GM12878 (cell line): ENCODE data around the gene IFT122. TPM values are rescaled to one million over a fixed set of nuclear protein-coding genes. Genes with fewer than 3 reads are reported as not detected.

Source experiments
- ATAC-seq: fragments of 200-7000 bp; cut with Tn5 transposase; 3 replicates; pipeline ENCODE4 v1.9.1; 2020; ENCODE audit warnings: mild to moderate bottlenecking, moderate library complexity
- BruUV-seq: library from RNA; stranded (reverse); fragments of 400-500 nt; replicated peaks from 2 replicates; lab custom pipeline; 2021; lab: Mats Ljungman, UMichigan
- CTCF ChIA-PET: fragments of 300-600 bp; sonication (Branson Sonifier 250); formaldehyde crosslinking; extraction: SDS; loops from one replicate; lab custom pipeline; 2021; ENCODE audit warnings: inconsistent platforms; lab: Yijun Ruan, JAX
- POLR2A ChIA-PET: fragments of 350-600 bp; formaldehyde crosslinking; extraction: SDS; loops from one replicate; lab custom pipeline; 2021; ENCODE audit warnings: inconsistent platforms; lab: Charles Lee
- RAD21 ChIA-PET: fragments of 300-600 bp; sonication (Branson Sonifier 250); formaldehyde crosslinking; loops from one replicate; lab custom pipeline; 2023; ENCODE audit warnings: antibody characterized with exemption; ENCODE audit not compliant: unreplicated experiment; lab: Charles Lee
- SMC1A ChIA-PET: fragments of 300-600 bp; sonication (Branson Sonifier 250); formaldehyde crosslinking; loops from one replicate; lab custom pipeline; 2023; ENCODE audit not compliant: unreplicated experiment, uncharacterized antibody; lab: Charles Lee
- DNase-seq: peaks from one replicate; pipeline ENCODE4 v3.0.0-alpha.2; 2011; ENCODE audit warnings: low read depth, low spot score
- FAIRE-seq: peaks from 3 replicates; lab custom pipeline; 2011; peaks lifted over from hg19 to GRCh38; lab: Jason Lieb, UNC
- H2AFZ ChIP-seq: 2 replicates; pipeline ENCODE4 v1.6.0; 2011; ENCODE audit warnings: low read depth, low read length, control low read depth; ENCODE audit not compliant: control insufficient read depth
- H3K27ac ChIP-seq: 2 replicates; pipeline ENCODE4 v1.5.1; 2011; ENCODE audit warnings: control low read depth; ENCODE audit not compliant: control insufficient read depth, insufficient read depth
- H3K27me3 ChIP-seq, 2 experiments: replicated peaks in 1 of 2; 2 replicates each; pipeline versions ENCODE4 v1.6.0 to v1.6.1; 2011; ENCODE audit warnings: low read length in 1 of 2; ENCODE audit not compliant: control insufficient read depth in 2 of 2, insufficient read depth in 2 of 2
- H3K36me3 ChIP-seq, 2 experiments: 2 replicates each; pipeline ENCODE4 v1.5.1; 2011; ENCODE audit warnings: low read length in 1 of 2; ENCODE audit not compliant: control insufficient read depth in 2 of 2, insufficient read depth in 2 of 2
- H3K4me1 ChIP-seq: 2 replicates; pipeline ENCODE4 v1.6.1; 2011; ENCODE audit warnings: mild to moderate bottlenecking, low read length, moderate library complexity, mixed read lengths; ENCODE audit not compliant: control insufficient read depth, insufficient read depth
- H3K4me2 ChIP-seq: 2 replicates; pipeline ENCODE4 v1.6.0; 2011; ENCODE audit warnings: control low read depth; ENCODE audit not compliant: control insufficient read depth, insufficient read depth
- H3K4me3 ChIP-seq: fragments of 200-600 bp; sonication (generic); 2 replicates; pipeline ENCODE4 v1.5.1; 2016
- H3K79me2 ChIP-seq: 2 replicates; pipeline ENCODE4 v1.6.0; 2011; ENCODE audit warnings: low read length; ENCODE audit not compliant: control insufficient read depth, insufficient read depth
- H3K9ac ChIP-seq: 2 replicates; pipeline ENCODE4 v1.8.0; 2011; ENCODE audit warnings: low read length, control low read depth, mixed read lengths; ENCODE audit not compliant: control insufficient read depth, insufficient read depth
- H3K9me3 ChIP-seq: replicated peaks from 3 replicates; pipeline ENCODE4 v1.5.1; 2011; ENCODE audit warnings: mild to moderate bottlenecking, low read length; ENCODE audit not compliant: control insufficient read depth, insufficient read depth
- H4K20me1 ChIP-seq: 2 replicates; pipeline ENCODE4 v1.6.0; 2011; ENCODE audit not compliant: control insufficient read depth, insufficient read depth
- EED ChIP-seq: sonication (generic); IDR thresholded peaks from 2 replicates; pipeline ENCODE4 v1.6.1; 2016; ENCODE audit warnings: antibody characterized with exemption, low read depth
- HDAC2 ChIP-seq: fragments of 200-600 bp; sonication (generic); IDR thresholded peaks from 2 replicates; pipeline ENCODE4 v1.6.1; 2017
- HDAC6 ChIP-seq: fragments of 200-600 bp; sonication (generic); IDR thresholded peaks from one replicate; pipeline ENCODE4 v1.8.0; 2017; ENCODE audit warnings: antibody characterized with exemption; ENCODE audit not compliant: unreplicated experiment
- IKZF1 ChIP-seq: fragments of 450-650 bp; conservative IDR thresholded peaks from 2 replicates; pipeline ENCODE4 v1.6.1; 2017; ENCODE audit warnings: antibody characterized with exemption, mild to moderate bottlenecking
- IKZF2 ChIP-seq, 2 experiments: fragments of 450-650 bp; IDR thresholded peaks; 2 replicates each; pipeline ENCODE4 v1.6.1; 2017; ENCODE audit warnings: mild to moderate bottlenecking in 2 of 2, moderate library complexity in 2 of 2
- IRF4 ChIP-seq: IDR thresholded peaks from 2 replicates; pipeline ENCODE4 v1.6.1; 2011; ENCODE audit warnings: low read depth, low read length
- JUNB ChIP-seq: IDR thresholded peaks from 2 replicates; pipeline ENCODE4 v1.6.1; 2016; ENCODE audit warnings: antibody characterized with exemption, mild to moderate bottlenecking
- MEF2B ChIP-seq: fragments of 450-650 bp; IDR thresholded peaks from 2 replicates; pipeline ENCODE4 v1.6.1; 2018; ENCODE audit warnings: mild to moderate bottlenecking, moderate library complexity; ENCODE audit not compliant: partially characterized antibody, poor library complexity, severe bottlenecking
- MYB ChIP-seq: fragments of 150-350 bp; IDR thresholded peaks from 2 replicates; pipeline ENCODE4 v1.6.1; 2014; ENCODE audit warnings: mild to moderate bottlenecking, low read depth, low read length, borderline replicate concordance
- MYC ChIP-seq: IDR thresholded peaks from 2 replicates; pipeline ENCODE4 v1.6.1; 2011; ENCODE audit warnings: mild to moderate bottlenecking, low read length, moderate library complexity, inconsistent platforms; ENCODE audit not compliant: insufficient read depth, insufficient replicate concordance, insufficient read length, severe bottlenecking
- NFIC ChIP-seq: IDR thresholded peaks from 2 replicates; pipeline ENCODE4 v1.6.1; 2012; ENCODE audit warnings: low read depth, mild to moderate bottlenecking, inconsistent platforms, low read length, moderate library complexity
- NFYA ChIP-seq: IDR thresholded peaks from 2 replicates; pipeline ENCODE4 v1.6.1; 2011; ENCODE audit warnings: low read depth, mild to moderate bottlenecking, low read length, improper control_type of control experiment, borderline replicate concordance
- NR2C1 ChIP-seq: fragments of 450-650 bp; IDR thresholded peaks from 2 replicates; pipeline ENCODE4 v1.6.1; 2017; ENCODE audit warnings: antibody characterized with exemption, mild to moderate bottlenecking, moderate library complexity
- POLR2A ChIP-seq: IDR thresholded peaks from 2 replicates; pipeline ENCODE4 v1.6.1; 2011; ENCODE audit warnings: low read depth, mild to moderate bottlenecking, low read length
- RFX5 ChIP-seq: IDR thresholded peaks from 2 replicates; pipeline ENCODE4 v1.6.1; 2011; ENCODE audit warnings: low read depth, low read length, improper control_type of control experiment
- SIN3A ChIP-seq: IDR thresholded peaks from 2 replicates; pipeline ENCODE4 v1.6.1; 2012; ENCODE audit warnings: low read depth, low read length, improper control_type of control experiment
- STAT1 ChIP-seq: fragments of 450-650 bp; conservative IDR thresholded peaks from 2 replicates; pipeline ENCODE4 v1.6.1; 2014; ENCODE audit warnings: antibody characterized with exemption, mild to moderate bottlenecking
- SUPT20H ChIP-seq: IDR thresholded peaks from 2 replicates; pipeline ENCODE4 v1.6.1; 2011; ENCODE audit warnings: low read depth, mild to moderate bottlenecking, low read length, moderate library complexity, borderline replicate concordance; ENCODE audit not compliant: control insufficient read depth
- TARDBP ChIP-seq: IDR thresholded peaks from 2 replicates; pipeline ENCODE4 v1.6.1; 2016; ENCODE audit warnings: borderline replicate concordance
- WGBS: methylation state at CpG from one replicate; pipeline ENCODE4 v1.1.6; 2016; ENCODE audit warnings: low lambda C conversion rate; ENCODE audit not compliant: insufficient replicate concordance, insufficient coverage; ENCODE audit errors: missing lambda C conversion rate; 5-methylcytosine and 5-hydroxymethylcytosine counted together
- in situ Hi-C: fragments of 300-500 bp; cut with MboI; formaldehyde crosslinking; loops from 9 replicates; pipeline ENCODE4 v1.14.3; 2018; ENCODE audit warnings: mixed read lengths
- intact Hi-C: fragments of 100-400 bp; cut with micrococcal nuclease; formaldehyde crosslinking; loops from one replicate; pipeline ENCODE4 v1.14.2; 2022; ENCODE audit not compliant: unreplicated experiment
- polyA plus RNA-seq, 11 experiments: library from polyadenylated mRNA; depleted of rRNA in 4 of 11; unstranded in 6 of 11; stranded (reverse) in 5 of 11; fragments of >200 nt; fragmentation: Nextera tagmentation in 4 of 11; fragmentation: Illumina TruSeq in 1 of 11; extraction: Ambion mirVana in 4 of 11; extraction: Trizol in 1 of 11; gene quantifications; 1 replicate in 1 of 11; 2 replicates in 10 of 11; pipeline versions ENCODE4 v1.2.1 to v1.2.3, GENCODE V29; 2011 to 2016; ENCODE audit warnings: inconsistent platforms in 2 of 11, missing spikeins in 2 of 11, low read depth in 1 of 11
- total RNA-seq, 4 experiments: library from RNA; depleted of rRNA in 3 of 4; stranded (reverse); fragments of >200 nt in 3 of 4; fragmentation: Illumina TruSeq in 1 of 4; extraction: Trizol in 1 of 4; gene quantifications; 2 replicates each; pipeline versions ENCODE4 v1.2.1 to v1.2.3, GENCODE V29; 2013 to 2021
- TF ChIP-seq, protein P1 (sequence below): IDR thresholded peaks from 2 replicates; pipeline ENCODE4 v1.6.1; 2011; ENCODE audit warnings: mild to moderate bottlenecking, low read depth, low read length, moderate library complexity; ENCODE audit not compliant: insufficient replicate concordance
- TF ChIP-seq, protein P2 (sequence below): fragments of 450-650 bp; IDR thresholded peaks from 2 replicates; pipeline ENCODE4 v1.6.1; 2016; ENCODE audit warnings: mild to moderate bottlenecking
- TF ChIP-seq, protein P3 (sequence below): fragments of 450-650 bp; conservative IDR thresholded peaks from 2 replicates; pipeline ENCODE4 v1.6.1; 2017; ENCODE audit warnings: mild to moderate bottlenecking, moderate library complexity

IFT122 gene
- total and polyA plus RNA-seq, 10 of the 15 experiments (the other 5 are each of a cell fraction or from before 2014, with no cell fraction given): 1.8 to 19.2 (median 8.4) TPM

DNA sequence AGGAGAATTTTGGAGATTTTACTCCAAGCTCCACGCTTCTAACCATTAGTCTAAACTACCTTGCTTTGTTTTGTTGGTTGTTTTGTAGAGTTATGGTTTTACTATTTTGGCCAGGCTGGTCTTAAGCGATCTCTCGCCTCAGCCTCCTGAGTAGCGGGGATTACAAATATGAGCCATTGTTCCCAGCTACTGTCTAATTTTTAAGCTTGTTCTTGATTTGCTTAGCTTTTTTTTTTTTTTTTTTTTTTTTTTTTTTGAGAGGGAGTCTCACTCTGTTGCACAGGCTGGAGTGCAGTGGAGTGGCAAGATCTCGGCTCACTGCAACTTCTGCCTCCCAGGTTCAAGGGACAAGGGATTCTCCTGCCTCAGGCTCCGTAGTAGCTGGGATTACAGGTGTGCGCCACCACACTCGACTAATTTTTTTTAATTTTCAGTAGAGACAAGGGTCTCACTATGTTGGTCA is 40.1 kb upstream of the IFT122 start:
- DNase-seq: no peak
- H3K9ac ChIP-seq: peak overlapping the region; percentile 78; the same call in 1 of the 2 replicates
- RAD21 ChIA-PET: interaction anchor here (0.6 to 3.3 kb wide), 14 partner anchors 10 to 90 kb away, joined by 3 to 36 read pairs (median 5); partner anchors contain the start of genes IFT122 and MBD4
- H3K36me3 ChIP-seq: peaks cover 0 to 7% of the 10 kb centered on the region in 2 experiments; a peak in 1 of 4 replicates
- H3K27ac ChIP-seq: peak overlapping the region; percentile 87
- peaks cover 2% of the 10 kb centered on the region for H3K4me1 ChIP-seq
- intact Hi-C loops: loop anchor here (2.0 kb wide), 1 partner anchor 41 kb away; the partner anchor contains the start of gene IFT122
- peak overlapping the region; percentile 36 for H3K4me2 ChIP-seq
- SMC1A ChIA-PET: interaction anchor here (0.6 to 19.4 kb wide), 10 partner anchors 9 to 49 kb away, joined by 3 to 275 read pairs (median 6); partner anchors contain the start of genes IFT122 and MBD4
- no peaks in the 10 kb centered on the region for H3K9me3 ChIP-seq
- 37% methylated on average over 8 of the region's 8 CpGs for WGBS
- CTCF ChIA-PET: interaction anchor here (0.7 to 5.7 kb wide), 19 partner anchors 12 to 124 kb away, joined by 3 to 84 read pairs (median 5); partner anchors contain the start of genes EFCAB12, IFT122 and MBD4
- no peaks in the 10 kb centered on the region; the same call in 1 of the 2 replicates for H4K20me1 ChIP-seq
- H3K27me3 ChIP-seq: no peaks in the 10 kb centered on the region
- no peak for FAIRE-seq
- H2AFZ ChIP-seq: peak overlapping the region; percentile 95
- TSS peak; percentile 95 for BruUV-seq
- in situ Hi-C loops: no loop called here
- POLR2A ChIA-PET: interaction anchor here (0.6 to 2.7 kb wide), 18 partner anchors 9 to 521 kb away, joined by 3 to 24 read pairs (median 6); partner anchors contain the start of genes ACAD9, HMCES and IFT122
- peak overlapping the region; percentile 69; the same call in 1 of the 2 replicates for H3K4me3 ChIP-seq
- H3K79me2 ChIP-seq: peaks cover 34% of the 10 kb centered on the region
- ATAC-seq: peak; percentile 43
- TF ChIP-seq HDAC2 (no peak), JUNB (no peak), MYC (no peak), POLR2A (0 out of 2 replicates have a peak, but pooled peaks have one; percentile 27), TARDBP (no peak), IRF4 (no peak), STAT1 (no peak), NFIC (no peak), MYB (no peak), SIN3A (no peak), EED (no peak; the same call in 1 of the 2 replicates), IKZF2 (IDR thresholded peaks at IDR 0.05) (peak in 1 of 2 experiments; percentile 48; a peak in 1 of 4 replicates), HDAC6 (no peak), NR2C1 (no peak), SUPT20H (no peak), RFX5 (no peak), MEF2B (no peak), IKZF1 (no peak), NFYA (no peak)
- TF ChIP-seq, protein P1, sequence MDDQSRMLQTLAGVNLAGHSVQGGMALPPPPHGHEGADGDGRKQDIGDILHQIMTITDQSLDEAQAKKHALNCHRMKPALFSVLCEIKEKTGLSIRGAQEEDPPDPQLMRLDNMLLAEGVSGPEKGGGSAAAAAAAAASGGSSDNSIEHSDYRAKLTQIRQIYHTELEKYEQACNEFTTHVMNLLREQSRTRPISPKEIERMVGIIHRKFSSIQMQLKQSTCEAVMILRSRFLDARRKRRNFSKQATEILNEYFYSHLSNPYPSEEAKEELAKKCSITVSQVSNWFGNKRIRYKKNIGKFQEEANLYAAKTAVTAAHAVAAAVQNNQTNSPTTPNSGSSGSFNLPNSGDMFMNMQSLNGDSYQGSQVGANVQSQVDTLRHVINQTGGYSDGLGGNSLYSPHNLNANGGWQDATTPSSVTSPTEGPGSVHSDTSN: no peak
- TF ChIP-seq, protein P2, sequence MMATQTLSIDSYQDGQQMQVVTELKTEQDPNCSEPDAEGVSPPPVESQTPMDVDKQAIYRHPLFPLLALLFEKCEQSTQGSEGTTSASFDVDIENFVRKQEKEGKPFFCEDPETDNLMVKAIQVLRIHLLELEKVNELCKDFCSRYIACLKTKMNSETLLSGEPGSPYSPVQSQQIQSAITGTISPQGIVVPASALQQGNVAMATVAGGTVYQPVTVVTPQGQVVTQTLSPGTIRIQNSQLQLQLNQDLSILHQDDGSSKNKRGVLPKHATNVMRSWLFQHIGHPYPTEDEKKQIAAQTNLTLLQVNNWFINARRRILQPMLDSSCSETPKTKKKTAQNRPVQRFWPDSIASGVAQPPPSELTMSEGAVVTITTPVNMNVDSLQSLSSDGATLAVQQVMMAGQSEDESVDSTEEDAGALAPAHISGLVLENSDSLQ: no peak
- TF ChIP-seq, protein P3, sequence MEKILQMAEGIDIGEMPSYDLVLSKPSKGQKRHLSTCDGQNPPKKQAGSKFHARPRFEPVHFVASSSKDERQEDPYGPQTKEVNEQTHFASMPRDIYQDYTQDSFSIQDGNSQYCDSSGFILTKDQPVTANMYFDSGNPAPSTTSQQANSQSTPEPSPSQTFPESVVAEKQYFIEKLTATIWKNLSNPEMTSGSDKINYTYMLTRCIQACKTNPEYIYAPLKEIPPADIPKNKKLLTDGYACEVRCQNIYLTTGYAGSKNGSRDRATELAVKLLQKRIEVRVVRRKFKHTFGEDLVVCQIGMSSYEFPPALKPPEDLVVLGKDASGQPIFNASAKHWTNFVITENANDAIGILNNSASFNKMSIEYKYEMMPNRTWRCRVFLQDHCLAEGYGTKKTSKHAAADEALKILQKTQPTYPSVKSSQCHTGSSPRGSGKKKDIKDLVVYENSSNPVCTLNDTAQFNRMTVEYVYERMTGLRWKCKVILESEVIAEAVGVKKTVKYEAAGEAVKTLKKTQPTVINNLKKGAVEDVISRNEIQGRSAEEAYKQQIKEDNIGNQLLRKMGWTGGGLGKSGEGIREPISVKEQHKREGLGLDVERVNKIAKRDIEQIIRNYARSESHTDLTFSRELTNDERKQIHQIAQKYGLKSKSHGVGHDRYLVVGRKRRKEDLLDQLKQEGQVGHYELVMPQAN: no peak
